HG03565 (cell line): ENCODE results near the gene ZNF177.
"Not testable (repeated sequence)": the region's sequence is repeated elsewhere in the genome, so short reads cannot be mapped to it uniquely, and the experiment has no call there.

Experiments used
- ATAC-seq: cut with Tn5 transposase; IDR thresholded peaks from one replicate; pipeline ENCODE4 v1.9.1; 2021; ENCODE audit warnings: mild to moderate bottlenecking, moderate library complexity; ENCODE audit not compliant: unreplicated experiment

The ZNF177 gene

DNA sequence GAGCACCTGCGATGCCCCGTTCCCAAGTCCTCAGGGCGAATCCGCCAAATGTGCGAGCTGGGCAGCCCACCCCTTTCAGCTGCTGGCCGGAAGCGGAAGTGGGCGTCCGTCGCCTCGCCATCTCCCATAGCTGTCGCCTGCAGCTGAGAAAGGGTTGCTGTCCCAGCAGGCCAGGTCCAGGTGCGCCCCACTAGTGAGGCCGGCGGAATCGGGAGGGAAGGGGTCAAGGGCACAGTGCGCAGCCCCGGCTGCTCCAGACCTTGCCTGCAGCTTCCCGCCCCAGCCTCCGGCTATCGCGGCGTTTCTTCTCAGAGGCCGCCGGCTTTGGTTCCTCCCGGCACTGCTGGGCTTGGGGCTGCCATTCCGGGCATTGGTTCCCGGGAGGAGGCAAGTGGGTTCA lies at the start of gene ZNF177:
TSS of gene ZNF177 (plus strand) at position 109 of the 400 bp plus-strand sequence. CDS start 15,299 bp downstream, outside the sequence.
- no peak for ATAC-seq

DNA sequence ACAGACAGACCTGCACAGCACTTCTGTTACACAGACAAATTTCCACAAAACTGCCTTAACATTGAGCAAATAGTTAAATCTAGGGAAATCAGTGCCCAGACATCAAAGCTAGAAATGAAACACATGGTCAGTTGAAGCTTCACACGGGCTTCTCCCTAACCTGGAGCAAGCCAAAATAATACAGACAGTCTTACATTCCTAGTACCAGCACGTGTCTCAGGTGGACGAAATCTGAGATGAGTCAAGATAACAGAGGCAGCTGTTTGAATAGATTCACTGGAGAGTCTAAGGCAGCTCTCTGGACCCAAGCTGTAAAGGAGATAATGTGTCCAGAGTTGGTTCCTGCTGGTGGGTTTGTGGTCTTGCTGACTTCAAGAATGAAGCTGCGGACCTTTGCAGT lies 49.1 kb upstream of the ZNF177 start:
- ATAC-seq, result no peak

GRCh38 chr19:9321338-9321737 lies 41.5 kb upstream of the ZNF177 start:
- no peak for ATAC-seq

GRCh38 chr19:9321756-9322155 lies 41.1 kb upstream of the ZNF177 start:
- ATAC-seq, result not testable (repeated sequence)

DNA sequence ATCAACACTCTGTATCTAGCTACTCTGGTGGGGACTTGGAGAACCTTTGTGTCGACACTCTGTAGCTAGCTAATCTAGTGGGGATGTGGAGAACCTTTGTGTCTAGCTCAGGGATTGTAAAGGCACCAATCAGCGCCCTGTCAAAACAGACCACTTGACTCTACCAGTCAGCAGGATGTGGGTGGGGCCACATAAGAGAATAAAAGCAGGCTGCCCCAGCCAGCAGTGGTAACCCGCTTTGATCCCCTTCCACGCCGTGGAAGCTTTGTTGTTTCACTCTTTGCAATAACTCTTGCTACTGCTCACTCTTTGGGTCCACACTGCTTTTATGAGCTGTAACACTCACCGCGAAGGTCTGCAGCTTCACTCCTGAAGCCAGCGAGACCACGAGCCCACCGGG lies 40.6 kb upstream of the ZNF177 start:
- not testable (repeated sequence) for ATAC-seq

- peak; percentile 26 for ATAC-seq
These were observed 39.3 kb upstream of the ZNF177 start for GRCh38 chr19:9323557-9323918.

- ATAC-seq, result peak; percentile 89
These were observed 38.8 kb upstream of the ZNF177 start, which contains the start of gene ZNF559 for GRCh38 chr19:9323919-9324583. ZNF559 (plus strand) TSS chr19:9324179; CDS start chr19:9338550, 14,371 bp downstream.

DNA sequence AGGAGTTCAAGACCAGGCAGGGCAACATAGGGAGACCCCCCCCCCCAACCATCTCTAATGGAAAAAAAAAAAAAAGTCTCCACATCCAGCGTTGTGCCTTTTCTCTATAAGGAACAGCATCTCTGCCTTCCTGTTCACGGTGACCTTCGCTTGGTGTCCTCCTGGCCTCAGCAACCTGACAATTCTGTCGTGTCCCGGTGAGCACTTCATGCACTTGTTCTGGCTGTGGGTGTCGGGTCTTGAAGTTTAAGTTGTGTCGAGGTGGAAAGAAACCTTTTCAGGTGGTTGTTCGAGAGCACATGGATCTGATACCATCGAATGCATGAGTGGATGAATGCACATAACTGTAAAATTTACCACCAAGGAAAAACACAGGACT lies 38.2 kb upstream of the ZNF177 start:
- ATAC-seq, result no peak

- ATAC-seq, result no peak
These were observed 32.8 kb upstream of the ZNF177 start for GRCh38 chr19:9329999-9330398.

DNA sequence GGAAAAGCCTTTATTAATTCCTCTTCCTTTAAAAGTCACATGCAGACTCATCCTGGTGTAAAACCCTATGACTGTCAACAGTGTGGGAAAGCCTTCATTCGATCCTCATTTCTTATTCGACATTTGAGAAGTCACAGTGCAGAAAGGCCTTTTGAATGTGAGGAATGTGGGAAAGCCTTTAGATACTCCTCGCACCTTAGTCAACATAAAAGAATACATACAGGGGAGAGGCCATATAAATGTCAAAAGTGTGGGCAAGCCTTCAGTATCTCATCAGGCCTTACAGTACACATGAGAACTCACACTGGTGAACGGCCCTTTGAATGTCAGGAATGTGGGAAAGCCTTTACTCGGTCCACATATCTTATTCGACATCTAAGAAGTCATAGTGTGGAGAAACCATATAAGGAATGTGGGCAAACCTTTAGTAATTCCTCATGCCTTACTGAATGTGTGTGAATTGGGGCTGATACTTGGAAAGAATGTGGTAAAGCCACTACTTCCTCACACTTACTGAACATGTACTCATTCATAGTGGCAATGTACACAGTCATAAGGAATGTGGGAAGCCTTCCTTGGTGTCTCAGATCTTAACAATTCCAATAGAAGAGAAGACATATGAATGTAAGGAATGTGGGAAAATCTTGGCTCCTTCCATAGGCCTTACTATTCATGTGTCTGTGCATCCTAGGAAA lies 20.1 kb upstream of the ZNF177 start:
- ATAC-seq, result no peak

DNA sequence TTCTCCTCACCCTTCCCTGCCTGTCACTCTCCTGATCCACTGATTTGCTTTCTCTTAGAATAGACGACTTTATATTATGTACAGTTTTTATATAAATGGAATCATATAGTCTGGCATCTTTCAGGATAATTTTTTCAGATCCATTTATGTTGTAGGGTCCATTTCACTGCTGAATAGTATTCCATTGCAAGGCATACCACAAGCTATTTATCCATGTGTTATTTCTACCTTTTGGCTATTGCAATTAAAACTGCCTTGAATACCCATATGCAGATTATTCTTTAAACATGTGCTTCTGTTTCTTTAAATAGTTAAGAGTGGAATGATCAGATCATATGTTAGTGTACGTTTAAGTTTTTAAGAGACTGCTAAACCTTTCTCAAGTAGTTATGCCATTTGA lies 17.8 kb upstream of the ZNF177 start:
- ATAC-seq, result no peak

DNA sequence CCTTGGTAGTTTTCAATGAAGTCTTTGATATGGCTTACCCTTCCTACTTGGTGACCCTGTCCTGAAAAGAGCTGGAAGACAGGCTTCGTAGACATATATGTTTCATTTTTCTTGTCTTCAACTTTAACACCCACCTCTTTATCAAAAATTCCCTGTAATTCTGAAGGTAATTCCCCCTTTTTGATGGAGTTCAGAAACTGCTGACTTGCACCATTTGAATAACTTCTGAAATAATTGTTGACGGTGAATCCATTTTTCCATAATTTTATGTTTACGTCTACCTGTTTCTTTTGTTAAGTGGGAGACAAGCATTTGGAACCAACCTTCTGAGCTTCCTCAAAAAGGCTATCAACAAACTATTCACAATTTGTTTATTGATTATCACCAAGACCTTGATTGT lies 14.6 kb upstream of the ZNF177 start:
- ATAC-seq, result no peak

GRCh38 chr19:9348671-9349070 lies 14.1 kb upstream of the ZNF177 start:
- no peak for ATAC-seq

- no peak for ATAC-seq
These were observed 10.3 kb upstream of the ZNF177 start for GRCh38 chr19:9352505-9352904.

- ATAC-seq, result no peak
These were observed 9.8 kb upstream of the ZNF177 start for GRCh38 chr19:9353011-9353410.

- no peak for ATAC-seq
These were observed 8.2 kb upstream of the ZNF177 start for GRCh38 chr19:9354651-9355050.

- ATAC-seq, result no peak
These were observed 8.2 kb downstream of the ZNF177 start for GRCh38 chr19:9370738-9371619.

DNA sequence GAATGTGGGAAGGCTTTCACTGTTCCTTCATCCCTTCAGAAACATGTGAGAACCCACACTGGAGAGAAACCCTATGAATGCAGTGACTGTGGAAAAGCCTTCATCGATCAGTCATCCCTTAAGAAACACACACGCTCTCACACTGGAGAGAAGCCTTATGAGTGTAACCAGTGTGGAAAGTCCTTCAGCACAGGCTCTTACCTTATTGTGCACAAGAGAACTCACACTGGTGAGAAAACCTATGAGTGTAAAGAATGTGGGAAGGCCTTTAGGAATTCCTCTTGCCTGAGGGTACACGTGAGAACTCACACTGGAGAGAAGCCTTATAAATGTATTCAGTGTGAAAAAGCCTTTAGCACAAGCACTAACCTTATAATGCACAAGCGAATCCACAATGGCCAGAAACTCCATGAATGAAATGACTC lies 18.6 kb downstream of the ZNF177 start:
- ATAC-seq, result no peak

DNA sequence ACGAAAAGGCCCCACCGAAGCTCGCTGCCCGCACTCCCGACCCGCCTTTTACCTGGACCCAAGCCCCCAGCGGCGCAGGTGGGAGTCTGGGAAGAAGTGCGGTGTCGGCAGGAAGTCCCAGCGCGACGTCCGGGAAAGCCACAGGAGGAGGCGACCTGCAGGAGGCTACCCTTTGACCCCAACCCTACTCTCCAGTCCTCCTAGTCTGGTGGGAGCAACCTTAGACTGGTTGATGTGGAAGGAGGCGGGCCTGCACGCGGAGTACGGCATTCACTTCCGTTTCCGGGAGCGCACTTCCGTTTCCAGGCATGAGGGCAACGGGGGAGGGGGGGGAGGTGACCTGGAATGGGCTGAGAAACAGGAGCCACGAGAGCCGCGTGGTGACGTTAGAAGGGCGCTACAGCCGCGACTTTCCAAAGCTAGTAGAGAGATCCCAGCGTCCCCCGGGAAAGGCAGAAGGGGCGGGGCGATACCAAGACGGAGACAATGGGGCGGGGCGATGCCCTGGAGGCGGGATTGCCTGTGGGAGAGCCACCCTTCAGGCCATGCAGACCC lies 44.1 kb downstream of the ZNF177 start:
- no peak for ATAC-seq

DNA sequence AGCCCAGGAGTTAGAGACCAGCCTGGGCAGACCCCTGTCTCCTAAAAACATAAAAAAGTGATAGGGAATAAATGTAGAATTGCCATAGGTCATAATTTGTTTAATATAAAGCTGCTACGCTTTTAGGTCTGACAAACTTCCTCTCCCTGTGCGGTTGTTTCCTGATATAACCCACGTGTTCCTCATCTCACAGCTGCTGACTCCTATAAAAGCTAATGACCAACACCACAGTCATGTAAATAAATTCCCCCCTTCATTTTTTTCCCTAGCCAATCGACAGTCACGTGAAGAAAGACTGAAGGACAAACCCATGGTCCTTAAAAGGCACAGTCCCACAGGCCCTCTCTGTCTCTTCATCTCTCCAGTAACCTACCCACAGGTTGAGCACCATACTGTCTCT lies 45.0 kb downstream of the ZNF177 start:
- ATAC-seq, result no peak

- no peak for ATAC-seq
These were observed 50.6 kb downstream of the ZNF177 start for GRCh38 chr19:9413240-9413954.
